Upper lobe of left lung (tissue), 6 donors: ENCODE results near the gene DRC1. TPM values are rescaled to one million over a fixed set of nuclear protein-coding genes. Genes with fewer than 3 reads are reported as not detected.

Experiments used
- ATAC-seq, 2 donors: fragments of 200-7000 bp; cut with Tn5 transposase; one replicate each; pipeline ENCODE4 v1.9.1; 2022; ENCODE audit warnings: mild to moderate bottlenecking in 2 of 2, moderate library complexity in 2 of 2; ENCODE audit not compliant: low FRiP score in 2 of 2
- DNase-seq, 2 donors: peaks; one replicate each; pipeline ENCODE4 v3.0.0-alpha.2; 2019 to 2020
- H3K27ac ChIP-seq, 4 donors: fragments of 200-600 bp; sonication (generic); one replicate each; pipeline ENCODE4 v1.5.1; 2016 to 2019
- H3K27me3 ChIP-seq, 4 donors: fragments of 200-600 bp; sonication (generic); one replicate each; pipeline ENCODE4 v1.5.1; 2017 to 2019
- H3K36me3 ChIP-seq, 4 donors: fragments of 200-600 bp; sonication (generic); one replicate each; pipeline ENCODE4 v1.5.1; 2016 to 2019
- H3K4me1 ChIP-seq, 4 donors: fragments of 200-600 bp; sonication (generic); one replicate each; pipeline ENCODE4 v1.5.1; 2018 to 2019
- H3K4me3 ChIP-seq, 4 donors: fragments of 200-600 bp; sonication (generic); one replicate each; pipeline ENCODE4 v1.5.1; 2017 to 2019; ENCODE audit warnings: mild to moderate bottlenecking in 2 of 4, moderate library complexity in 1 of 4
- H3K9me3 ChIP-seq, 4 donors: fragments of 200-600 bp; sonication (generic); one replicate each; pipeline ENCODE4 v1.5.1; 2018 to 2019
- CTCF ChIP-seq, 6 experiments: fragments of 450-650 bp in 4 of 6; fragments of 200-600 bp in 2 of 6; sonication (generic) in 2 of 6; IDR thresholded peaks; one replicate each; pipeline ENCODE4 v1.5.1; 2016 to 2019; ENCODE audit warnings: antibody characterized with exemption in 6 of 6
- EP300 ChIP-seq, 4 donors: sonication (generic); formaldehyde crosslinking; IDR thresholded peaks; one replicate each; pipeline ENCODE4 v1.5.1; 2017; ENCODE audit warnings: antibody characterized with exemption in 4 of 4, control low read depth in 2 of 4
- POLR2A ChIP-seq, 4 donors: fragments of 450-650 bp; IDR thresholded peaks; one replicate each; pipeline ENCODE4 v1.5.1; 2016 to 2017; ENCODE audit warnings: antibody characterized with exemption in 4 of 4, mild to moderate bottlenecking in 2 of 4
- POLR2AphosphoS5 ChIP-seq, 2 donors: sonication (generic); formaldehyde crosslinking; IDR thresholded peaks; one replicate each; pipeline ENCODE4 v1.5.1; 2017; ENCODE audit warnings: antibody characterized with exemption in 2 of 2
- WGBS, 2 donors: methylation state at CpG; one replicate each; pipeline ENCODE4 v1.1.5; 2017 to 2018; 5-methylcytosine and 5-hydroxymethylcytosine counted together
- total RNA-seq, 6 donors: library from RNA; depleted of rRNA in 4 of 6; stranded (reverse); fragments of >200 nt in 4 of 6; gene quantifications; one replicate each; pipeline versions ENCODE4 v1.1.0 to v1.2.1, GENCODE V29; 2016 to 2021
- donor health status: DM: no; HTN: no; CAD: no; lungs with moderate emphysema.
- donor health status: DM: no; HTN: yes; CAD: no; lungs with severe emphysema.

The DRC1 gene
- total RNA-seq, 6 donors from 2014 or later, result 0.17 to 27.4 (median 4.7) TPM

- Histone ChIP-seq H3K36me3 (no peaks in the 10 kb centered on the region), H3K27me3 (no peaks in the 10 kb centered on the region), H3K4me3 (no peak overlapping the region), H3K27ac (no peak overlapping the region), H3K9me3 (no peaks in the 10 kb centered on the region), H3K4me1 (no peaks in the 10 kb centered on the region)
- 94 to 96% methylated on average over 5 of the region's 5 CpGs for whole genome bisulfite sequencing, 2 donors
- ATAC-seq (no peak), DNase-seq (no peak)
- no peak for TF ChIP-seq POLR2A (IDR thresholded peaks at IDR 0.05)
- TF ChIP-seq POLR2AphosphoS5 (IDR thresholded peaks at IDR 0.05), result no peak
- TF ChIP-seq EP300 (IDR thresholded peaks at IDR 0.05), result no peak
Observed at GRCh38 chr2:26478366-26478765, 76.6 kb downstream of the DRC1 start.

GRCh38 chr2:26479131-26479788 lies 77.5 kb downstream of the DRC1 start:
- Histone ChIP-seq H3K9me3 (no peaks in the 10 kb centered on the region), H3K27ac (no peak overlapping the region), H3K4me1 (no peaks in the 10 kb centered on the region), H3K4me3 (no peak overlapping the region), H3K27me3 (no peaks in the 10 kb centered on the region), H3K36me3 (no peaks in the 10 kb centered on the region)
- TF ChIP-seq CTCF (IDR thresholded peaks at IDR 0.05) (no peak), POLR2AphosphoS5 (IDR thresholded peaks at IDR 0.05) (no peak), POLR2A (IDR thresholded peaks at IDR 0.05) (no peak), EP300 (IDR thresholded peaks at IDR 0.05) (no peak)
- 94 to 96% methylated on average over 15 to 25 of the region's 25 CpGs for WGBS, 2 donors
- no peak for DNase-seq
- no peak for ATAC-seq

- no peaks in the 10 kb centered on the region for H3K36me3 ChIP-seq
- ATAC-seq (no peak), DNase-seq (no peak)
- H3K27ac ChIP-seq, result no peak overlapping the region
- H3K27me3 ChIP-seq, result no peaks in the 10 kb centered on the region
- no peaks in the 10 kb centered on the region for H3K4me1 ChIP-seq
- no peaks in the 10 kb centered on the region for H3K9me3 ChIP-seq
- 90 to 93% methylated on average over 9 to 20 of the region's 21 CpGs for WGBS, 2 donors
- no peak for TF ChIP-seq CTCF (IDR thresholded peaks at IDR 0.05)
- no peak overlapping the region for H3K4me3 ChIP-seq
Observed at GRCh38 chr2:26479789-26480565, 78.3 kb downstream of the DRC1 start.

- H3K27ac ChIP-seq, result no peak overlapping the region
- no peaks in the 10 kb centered on the region for H3K4me1 ChIP-seq
- DNase-seq (no peak), ATAC-seq (no peak)
- H3K9me3 ChIP-seq, result no peaks in the 10 kb centered on the region
- 73 to 74% methylated on average over 6 to 16 of the region's 18 CpGs for WGBS, 2 donors
- TF ChIP-seq CTCF (IDR thresholded peaks at IDR 0.05), result no peak
- TF ChIP-seq POLR2AphosphoS5 (IDR thresholded peaks at IDR 0.05), result no peak
- no peak for TF ChIP-seq EP300 (IDR thresholded peaks at IDR 0.05)
- no peak for TF ChIP-seq POLR2A (IDR thresholded peaks at IDR 0.05)
- no peaks in the 10 kb centered on the region for H3K36me3 ChIP-seq
- no peak overlapping the region for H3K4me3 ChIP-seq
- no peaks in the 10 kb centered on the region for H3K27me3 ChIP-seq
Observed at GRCh38 chr2:26480566-26481423, 79.1 kb downstream of the DRC1 start.

GRCh38 chr2:26481706-26482105 lies 80.0 kb downstream of the DRC1 start:
- TF ChIP-seq EP300 (IDR thresholded peaks at IDR 0.05), result no peak
- TF ChIP-seq POLR2A (IDR thresholded peaks at IDR 0.05), result no peak
- TF ChIP-seq POLR2AphosphoS5 (IDR thresholded peaks at IDR 0.05), result no peak
- no peak for TF ChIP-seq CTCF (IDR thresholded peaks at IDR 0.05)
- no peaks in the 10 kb centered on the region for H3K9me3 ChIP-seq
- H3K4me1 ChIP-seq, result no peaks in the 10 kb centered on the region
- no peak for ATAC-seq
- H3K27me3 ChIP-seq, result no peaks in the 10 kb centered on the region
- 95 to 100% methylated on average over 3 of the region's 3 CpGs for WGBS, 2 donors
- no peak for DNase-seq
- no peak overlapping the region for H3K4me3 ChIP-seq
- no peak overlapping the region for H3K27ac ChIP-seq
- H3K36me3 ChIP-seq, result no peaks in the 10 kb centered on the region
